ENCODE results near the gene LRCH4.

Gene LRCH4

GRCh38 chr7:100582041-100582579 lies 3.8 kb downstream of the LRCH4 start:
- no peak for DNase-seq (ENCODE audit: low read depth)

GRCh38 chr7:100580466-100581283 lies 5.3 kb downstream of the LRCH4 start:
- no peak for DNase-seq (ENCODE audit: low read depth)

- no peak for DNase-seq (ENCODE audit: low read depth)
Observed at GRCh38 chr7:100578246-100579183, 7.4 kb downstream of the LRCH4 start.

GRCh38 chr7:100577507-100577906 lies 8.4 kb downstream of the LRCH4 start:
- no peak for DNase-seq (ENCODE audit: low read depth)

GRCh38 chr7:100577103-100577502 lies 8.8 kb downstream of the LRCH4 start:
- no peak for DNase-seq (ENCODE audit: low read depth)

- no peak for DNase-seq (ENCODE audit: low read depth)
Observed at GRCh38 chr7:100576384-100576993, 9.4 kb downstream of the LRCH4 start.

GRCh38 chr7:100575746-100576383 lies 10.1 kb downstream of the LRCH4 start:
- no peak for DNase-seq (ENCODE audit: low read depth)

GRCh38 chr7:100575206-100575631 lies 10.7 kb downstream of the LRCH4 start:
- DNase-seq (ENCODE audit: low read depth): no peak

- no peak for DNase-seq (ENCODE audit: low read depth)
Observed at GRCh38 chr7:100574362-100575205, 11.3 kb downstream of the LRCH4 start.

- DNase-seq (ENCODE audit: low read depth): no peak
Observed at GRCh38 chr7:100573691-100574361, 12.1 kb downstream of the LRCH4 start, which contains the start of gene SAP25. SAP25 (minus strand) TSS chr7:100573900; CDS start chr7:100573742, 158 bp downstream.

- DNase-seq (ENCODE audit: low read depth): no peak
Observed at GRCh38 chr7:100572949-100573675, 12.8 kb downstream of the LRCH4 start.

GRCh38 chr7:100572281-100572948 lies 13.5 kb downstream of the LRCH4 start:
- no peak for DNase-seq (ENCODE audit: low read depth)

GRCh38 chr7:100571829-100572116 lies 14.2 kb downstream of the LRCH4 start:
- DNase-seq (ENCODE audit: low read depth): no peak

GRCh38 chr7:100570954-100571828 lies 14.7 kb downstream of the LRCH4 start:
- DNase-seq (ENCODE audit: low read depth): no peak

GRCh38 chr7:100568896-100569844 lies 16.8 kb downstream of the LRCH4 start:
- no peak for DNase-seq (ENCODE audit: low read depth)

GRCh38 chr7:100568176-100568895 lies 17.6 kb downstream of the LRCH4 start:
- no peak for DNase-seq (ENCODE audit: low read depth)

Data from HS-5 (cell line).